GM19438 (cell line): ENCODE data around the gene ARAF.
"Not testable (repeated sequence)": the region's sequence is repeated elsewhere in the genome, so short reads cannot be mapped to it uniquely, and the experiment has no call there.

Experiments used
- ATAC-seq: cut with Tn5 transposase; IDR thresholded peaks from one replicate; pipeline ENCODE4 v1.9.1; 2021; ENCODE audit warnings: low read depth; ENCODE audit not compliant: unreplicated experiment

Gene ARAF

GRCh38 chrX:47560934-47561658, at the start of gene ARAF:
Gene ARAF, plus strand, starts transcription at chrX:47561205. Its CDS starts 1,763 bp downstream, at chrX:47562968.
- peak; percentile 84 for ATAC-seq

- not testable (repeated sequence) for ATAC-seq
Observed at GRCh38 chrX:47512383-47512782, 48.6 kb upstream of the ARAF start.

- peak; percentile 82 for ATAC-seq
Observed at GRCh38 chrX:47513034-47513965, 47.7 kb upstream of the ARAF start.

GRCh38 chrX:47514533-47515235, 46.3 kb upstream of the ARAF start:
- no peak for ATAC-seq

GRCh38 chrX:47515941-47516665, 44.9 kb upstream of the ARAF start:
- ATAC-seq: no peak

GRCh38 chrX:47518144-47518543, 42.9 kb upstream of the ARAF start:
- no peak for ATAC-seq

GRCh38 chrX:47523297-47523696, 37.7 kb upstream of the ARAF start:
- peak; percentile 98 for ATAC-seq

- ATAC-seq: no peak
Observed at GRCh38 chrX:47523713-47524166, 37.3 kb upstream of the ARAF start.

GRCh38 chrX:47529548-47529947, 31.5 kb upstream of the ARAF start:
- ATAC-seq: no peak

- no peak for ATAC-seq
Observed at GRCh38 chrX:47530049-47530448, 31.0 kb upstream of the ARAF start.

GRCh38 chrX:47539860-47540259, 21.1 kb upstream of the ARAF start:
- no peak for ATAC-seq

GRCh38 chrX:47540754-47541538, 20.1 kb upstream of the ARAF start:
- peak; percentile 68 for ATAC-seq

- no peak for ATAC-seq
Observed at GRCh38 chrX:47543496-47543895, 17.5 kb upstream of the ARAF start.

GRCh38 chrX:47556045-47556623, 4.9 kb upstream of the ARAF start:
- peak; percentile 87 for ATAC-seq

- ATAC-seq: no peak
Observed at GRCh38 chrX:47558436-47558835, 2.6 kb upstream of the ARAF start.

GRCh38 chrX:47560179-47560933, 649 bp upstream of the ARAF start:
- no peak for ATAC-seq

- no peak for ATAC-seq
Observed at GRCh38 chrX:47561659-47562151, 700 bp downstream of the ARAF start.

GRCh38 chrX:47562615-47563243, 1.7 kb downstream of the ARAF start:
- no peak for ATAC-seq
